Pancreas (tissue), 10 donors: Measurements from ENCODE around the gene SLC24A3. TPM values are rescaled to one million over a fixed set of nuclear protein-coding genes. Genes with fewer than 3 reads are reported as not detected.

Experiments used
- ATAC-seq, 4 donors: fragments of 200-7000 bp; cut with Tn5 transposase; one replicate each; pipeline versions ENCODE4 v1.8.0 to v1.9.1; 2020; ENCODE audit warnings: mild to moderate bottlenecking in 4 of 4, moderate library complexity in 4 of 4
- DNase-seq, 6 donors: peaks; one replicate each; pipeline ENCODE4 v3.0.0-alpha.2; 2020
- FAIRE-seq: peaks from 2 replicates; lab custom pipeline; 2012; peaks lifted over from hg19 to GRCh38; lab: Jason Lieb, UNC
- H3K27ac ChIP-seq, 4 donors: fragments of 200-600 bp; sonication (generic); 1 replicate in 3 of 4; 2 replicates in 1 of 4; pipeline versions ENCODE4 v1.5.0 to v1.8.0; 2020
- H3K27me3 ChIP-seq, 4 donors: fragments of 200-600 bp; one replicate each; pipeline ENCODE4 v1.8.0; 2021
- H3K36me3 ChIP-seq, 3 donors: fragments of 200-600 bp; sonication (generic) in 1 of 3; one replicate each; pipeline versions ENCODE4 v1.5.0 to v1.8.0; 2020 to 2021
- H3K4me1 ChIP-seq, 3 donors: fragments of 200-600 bp; one replicate each; pipeline ENCODE4 v1.8.0; 2021
- H3K4me3 ChIP-seq, 4 donors: fragments of 200-600 bp; sonication (generic) in 2 of 4; one replicate each; pipeline versions ENCODE4 v1.5.0 to v1.8.0; 2020 to 2021
- H3K9me3 ChIP-seq, 4 donors: fragments of 200-600 bp; one replicate each; pipeline ENCODE4 v1.8.0; 2021
- CTCF ChIP-seq, 4 donors: fragments of 200-600 bp; sonication (generic) in 3 of 4; IDR thresholded peaks; one replicate each; pipeline versions ENCODE4 v1.5.0 to v1.8.0; 2021; ENCODE audit warnings: antibody characterized with exemption in 4 of 4
- WGBS, 2 donors: extraction: QIAGEN DNeasy Blood & Tissue Kit; methylation state at CpG; one replicate each; pipeline ENCODE4 v1.1.7; 2013; 5-methylcytosine and 5-hydroxymethylcytosine counted together
- intact Hi-C, 3 donors: fragments of 100-400 bp; cut with DNase I; formaldehyde crosslinking; loops; one replicate each; pipeline versions ENCODE4 v1.11.1 to v1.14.2; 2022
- polyA plus RNA-seq, 2 donors: library from polyadenylated mRNA; stranded (reverse); fragments of 200-250 nt; gene quantifications; one replicate each; pipeline ENCODE4 v1.2.3, GENCODE V29; 2013
- total RNA-seq, 6 donors: library from RNA; stranded (reverse); fragmentation: NEBNext Ultra II Directional in 4 of 6; extraction: Animal tissue kit (Norgen Biotek cat#: 25700) in 4 of 6; gene quantifications; one replicate each; pipeline versions ENCODE4 v1.2.1 to v1.2.4, GENCODE V29; 2021 to 2023
- donor health status: healthy with polysubstance abuse.
- donor health status: DM: no; HTN: no; CAD: no; lungs with moderate emphysema.
- donor health status: DM: no; HTN: no; CAD: no.
- donor health status: control.
- donor health status: control.
- donor health status: Bipolar disorder and iron deficiency.
- donor health status: DM: yes; HTN: yes; CAD: no.
- donor health status: DM: no; HTN: no; CAD: no.
- donor health status: DM: no; HTN: no; CAD: no.
- donor health status: DM: yes; HTN: yes; CAD: no.

Gene SLC24A3
- total and polyA plus RNA-seq, 8 donors = 0.28 to 0.87 (median 0.49) TPM

GRCh38 chr20:19185083-19185482 lies 27.4 kb upstream of the SLC24A3 start:
- H3K4me1 ChIP-seq = no peaks in the 10 kb centered on the region
- H3K9me3 ChIP-seq = no peaks in the 10 kb centered on the region
- H3K27me3 ChIP-seq = no peaks in the 10 kb centered on the region
- FAIRE-seq (no peak), ATAC-seq (no peak), DNase-seq (no peak)
- no peak for TF ChIP-seq CTCF (IDR thresholded peaks at IDR 0.05)
- intact Hi-C loops = no loop called here
- H3K36me3 ChIP-seq = no peaks in the 10 kb centered on the region
- H3K4me3 ChIP-seq = no peak overlapping the region
- H3K27ac ChIP-seq = no peak overlapping the region

DNA sequence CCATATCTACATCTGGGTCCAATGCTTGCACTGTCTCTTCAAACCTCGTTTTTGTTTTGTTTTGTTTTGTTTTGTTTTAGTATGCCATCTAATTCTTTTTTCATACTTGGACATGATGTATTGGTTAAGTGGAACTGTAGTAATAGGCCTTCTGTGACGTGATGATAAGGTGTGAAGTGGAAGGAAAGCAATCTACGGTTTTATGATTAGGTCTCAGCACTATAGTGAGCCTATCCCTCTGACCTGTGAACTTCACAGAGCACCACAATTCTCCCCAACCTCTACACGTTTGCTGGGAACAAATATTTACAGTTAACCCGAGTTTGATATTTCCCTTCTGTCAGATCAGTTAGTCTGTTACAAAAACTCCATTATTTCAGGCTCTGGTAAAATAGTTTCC lies 19.1 kb upstream of the SLC24A3 start:
- ATAC-seq = no peak

DNA sequence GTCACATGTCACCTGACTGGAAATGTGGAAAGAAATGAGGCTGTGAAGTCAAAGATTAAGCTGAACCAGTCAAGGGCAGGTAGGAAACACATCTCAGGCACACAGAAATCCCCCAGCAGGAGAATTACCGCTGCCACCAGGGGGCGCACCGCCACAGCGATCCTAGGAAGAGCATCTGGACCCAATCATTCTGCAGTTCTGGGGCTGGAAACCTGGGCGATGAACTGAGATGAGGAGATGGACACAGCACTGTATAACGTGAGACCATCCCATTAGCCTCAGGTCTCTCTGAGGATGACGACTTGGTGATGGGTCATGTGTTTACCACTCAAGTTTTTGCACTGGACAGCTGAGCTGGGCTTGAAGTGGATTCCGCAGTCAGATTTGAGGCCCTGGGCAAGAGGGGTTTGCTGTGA lies 6.5 kb upstream of the SLC24A3 start:
- WGBS, 2 donors = 13 to 14% methylated on average over 8 of the region's 8 CpGs
- Histone ChIP-seq H3K4me1 (no peaks in the 10 kb centered on the region), H3K9me3 (no peaks in the 10 kb centered on the region), H3K27me3 (peaks cover 0 to 18% (median 4%) of the 10 kb centered on the region in 4 donors), H3K4me3 (no peak overlapping the region), H3K36me3 (no peaks in the 10 kb centered on the region), H3K27ac (no peak overlapping the region)
- ATAC-seq (peak; percentile 46 to 85 (median 75)), DNase-seq (peak in 5 of 6 donors; percentile 42 to 94 (median 70)), FAIRE-seq (no peak)
- intact Hi-C loops = loop anchor here in 1 of 3 donors (5.0 kb wide), 1 partner anchor 456 kb away; no protein-coding TSS in a partner anchor
- TF ChIP-seq CTCF (IDR thresholded peaks at IDR 0.05) = peak; percentile 70 to 87 (median 80)

More for the DNA sequence above, 19.1 kb upstream of the SLC24A3 start:
- Histone ChIP-seq H3K36me3 (no peaks in the 10 kb centered on the region), H3K27me3 (peaks cover 0 to 4% (median 0%) of the 10 kb centered on the region in 4 donors), H3K9me3 (no peaks in the 10 kb centered on the region), H3K4me3 (no peak overlapping the region), H3K27ac (no peak overlapping the region), H3K4me1 (no peaks in the 10 kb centered on the region)
- DNase-seq = no peak
- FAIRE-seq = no peak
- intact Hi-C loops = no loop called here
- WGBS, 2 donors = 14 to 18% methylated on average over 5 of the region's 5 CpGs
- TF ChIP-seq CTCF (IDR thresholded peaks at IDR 0.05) = no peak

- WGBS, 2 donors = 54 to 57% methylated on average over 1 of the region's 1 CpG
- ATAC-seq (no peak), FAIRE-seq (no peak), DNase-seq (no peak)
- Histone ChIP-seq H3K9me3 (no peaks in the 10 kb centered on the region), H3K27me3 (peaks cover 0 to 9% (median 4%) of the 10 kb centered on the region in 4 donors), H3K4me1 (peaks cover 0 to 5% (median 3%) of the 10 kb centered on the region in 3 donors), H3K36me3 (no peaks in the 10 kb centered on the region), H3K4me3 (no peak overlapping the region), H3K27ac (no peak overlapping the region)
- intact Hi-C loops = loop anchor here in 1 of 3 donors (5.0 kb wide), 1 partner anchor 455 kb away; no protein-coding TSS in a partner anchor
- TF ChIP-seq CTCF (IDR thresholded peaks at IDR 0.05) = no peak
Observed at GRCh38 chr20:19207541-19207940, 4.9 kb upstream of the SLC24A3 start.

DNA sequence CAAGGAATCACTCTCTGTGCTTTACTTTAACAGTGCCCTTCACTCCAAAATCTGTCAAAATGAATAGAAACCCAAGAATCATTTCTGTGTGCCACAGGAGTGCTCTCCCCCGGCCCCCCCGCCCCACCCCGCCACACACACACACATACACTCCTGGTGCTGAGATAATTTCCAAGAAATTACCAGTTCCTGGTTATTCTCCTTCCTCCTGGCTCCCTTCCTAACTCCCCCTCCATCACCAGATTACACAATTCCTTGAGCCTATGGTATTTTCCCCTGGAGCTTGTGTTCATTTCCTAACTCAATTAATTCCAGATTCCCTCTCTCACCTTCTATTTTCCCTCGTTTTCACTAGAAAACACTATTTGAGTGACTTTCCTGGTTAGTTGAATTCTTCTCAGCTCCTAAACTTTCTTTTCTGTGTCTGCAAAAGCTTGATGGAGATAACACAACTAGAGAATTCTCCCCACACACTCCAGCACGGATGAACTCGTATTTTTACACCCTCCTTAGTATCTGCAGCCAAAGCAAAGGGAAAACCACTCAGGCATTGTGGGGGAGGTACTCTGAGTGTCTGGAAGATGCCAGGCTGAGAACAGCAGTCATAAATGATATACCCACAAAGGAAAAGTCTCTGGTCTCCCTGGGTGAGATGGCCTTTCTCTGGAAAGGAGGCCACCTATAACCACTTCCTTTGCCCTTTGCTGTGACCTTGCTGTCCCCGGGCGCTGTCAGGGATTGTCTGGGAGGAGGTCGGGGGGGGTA lies 1.9 kb upstream of the SLC24A3 start:
- FAIRE-seq = no peak
- Histone ChIP-seq H3K4me1 (peaks cover 0 to 5% (median 3%) of the 10 kb centered on the region in 3 donors), H3K27me3 (peaks cover 0 to 5% (median 0%) of the 10 kb centered on the region in 4 donors), H3K4me3 (no peak overlapping the region), H3K27ac (no peak overlapping the region), H3K9me3 (no peaks in the 10 kb centered on the region), H3K36me3 (no peaks in the 10 kb centered on the region)
- TF ChIP-seq CTCF (IDR thresholded peaks at IDR 0.05) = no peak
- intact Hi-C loops = loop anchor here in 1 of 3 donors (10.0 kb wide), 1 partner anchor 364 kb away; no protein-coding TSS in a partner anchor
- DNase-seq = no peak
- WGBS, 2 donors = 41 to 50% methylated on average over 9 of the region's 9 CpGs
- ATAC-seq = peak in 1 of 4 donors; percentile 28
